Measurements from ENCODE around the gene SERPINA5. TPM values are rescaled to one million over a fixed set of nuclear protein-coding genes. Genes with fewer than 3 reads are reported as not detected.

SERPINA5 gene
- polyA plus RNA-seq, 2 of the 4 experiments (the other 2 are of a cell fraction), result 0.74 to 0.78 TPM

DNA sequence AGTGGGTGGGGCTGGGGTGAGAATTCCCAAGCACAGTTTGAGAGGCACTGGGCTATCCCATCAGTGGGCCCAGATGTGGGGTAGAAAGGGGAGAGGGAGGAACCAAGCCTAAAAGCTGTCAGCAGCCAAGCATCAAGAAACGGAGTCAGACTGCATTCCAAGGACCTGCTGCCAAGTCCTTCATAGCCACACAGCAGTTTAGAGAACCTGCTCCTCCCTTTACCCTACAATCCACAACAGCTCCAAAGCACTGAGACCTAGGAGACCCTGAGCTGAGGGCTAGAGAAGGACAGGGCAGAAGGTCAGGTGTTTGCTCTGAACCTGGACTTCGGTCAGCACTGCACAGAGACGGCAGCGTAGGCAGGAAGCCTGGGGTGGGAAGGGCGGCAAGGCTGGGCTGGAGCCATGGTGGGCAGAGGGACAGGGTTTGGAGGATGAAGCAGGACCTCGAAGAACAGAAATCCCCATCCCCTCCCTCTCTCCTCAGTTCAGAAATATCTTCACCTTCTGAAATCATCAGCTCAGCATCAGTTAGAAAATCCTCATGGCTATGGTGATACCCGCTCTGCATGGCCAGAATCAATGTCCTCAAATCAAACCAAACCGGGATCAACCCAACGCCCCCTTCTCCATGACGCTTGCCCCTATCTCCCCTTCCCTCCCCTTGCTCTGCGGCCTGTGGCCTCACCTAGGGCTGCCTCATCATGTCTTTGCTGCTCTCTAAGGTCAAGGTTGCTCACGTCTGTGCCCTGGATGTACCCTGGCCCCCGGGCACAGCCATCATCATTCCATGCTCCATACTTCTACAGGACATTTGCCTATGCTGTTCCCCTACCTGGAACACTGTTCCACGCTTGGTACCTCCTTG is 32.9 kb upstream of the SERPINA5 start:
- ChIA-PET CTCF (interaction anchor here (0.7 to 3.2 kb wide), 42 partner anchors 9 to 551 kb away, joined by 3 to 70 read pairs (median 4); partner anchors contain the start of genes SERPINA4 and SERPINA5), POLR2A (interaction anchor here (1.1 kb wide), 1 partner anchor 8 kb away, joined by 3 read pairs; no protein-coding TSS in a partner anchor)
- H3K4me1 ChIP-seq, result no peaks in the 10 kb centered on the region
- DNase-seq (ENCODE audit: low read depth in 1 of 2, low spot score in 1 of 2), result no peak
- H3K4me2 ChIP-seq, result no peak overlapping the region
- no peak for TF ChIP-seq RNF2 (IDR thresholded peaks at IDR 0.05; ENCODE audit: borderline replicate concordance, low read depth)
- TF ChIP-seq POLR2AphosphoS2 (conservative IDR thresholded peaks at IDR 0.05; ENCODE audit: low read length), result no peak
- no peaks in the 10 kb centered on the region for H3K9me3 ChIP-seq
- no peak for ATAC-seq
- H3K4me3 ChIP-seq, result no peak overlapping the region
- no peak for FAIRE-seq
- 56% methylated on average over 10 of the region's 14 CpGs for WGBS (ENCODE audit: missing lambda C conversion rate)
- H3K27ac ChIP-seq, result no peak overlapping the region

DNA sequence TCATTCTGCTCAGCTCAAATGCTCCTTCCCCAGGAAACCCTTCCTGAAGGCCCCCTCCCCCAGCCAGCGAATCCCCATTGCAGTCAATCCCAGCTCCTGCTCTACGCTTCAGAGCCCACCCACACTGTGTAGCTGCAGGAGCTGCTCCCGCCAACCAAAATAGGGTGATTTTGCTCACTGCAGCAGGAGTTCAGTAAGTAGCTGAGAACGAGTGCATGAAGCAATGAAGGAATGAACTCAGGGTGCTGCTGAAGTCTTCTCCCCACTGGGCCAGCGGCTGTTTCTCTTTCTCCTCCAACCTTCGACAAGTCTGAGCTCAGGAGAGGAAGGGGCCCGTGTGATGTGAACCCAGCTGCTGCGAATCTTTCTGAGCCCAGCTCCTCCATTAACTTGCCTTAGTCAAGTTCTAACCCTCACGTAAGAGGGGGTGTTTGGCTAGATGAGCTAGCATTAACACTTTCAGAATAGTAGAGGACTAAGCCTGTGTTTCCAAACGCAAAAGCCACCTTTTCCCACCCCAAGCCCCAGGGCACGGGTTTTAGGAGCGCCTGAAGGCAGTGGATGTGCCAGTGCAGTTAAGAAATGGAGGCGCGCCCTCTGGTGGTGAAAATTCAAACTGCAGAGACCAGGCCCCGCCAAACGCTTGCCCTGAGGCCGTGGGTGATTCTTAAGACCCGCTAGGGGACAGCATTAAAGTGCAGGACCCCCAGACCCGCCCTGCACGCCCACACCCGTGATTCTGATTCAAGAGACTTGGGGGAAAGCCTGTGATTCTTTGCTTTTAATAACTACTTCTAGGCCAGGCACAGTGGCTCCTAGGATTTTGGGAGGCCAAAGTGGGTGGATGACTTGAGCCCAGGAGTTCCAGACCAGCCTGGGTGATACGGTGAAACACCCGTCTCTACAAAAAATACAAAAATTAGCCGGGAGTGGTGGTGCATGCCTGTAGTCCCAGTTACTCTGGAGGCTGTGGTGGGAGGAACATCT is 31.9 kb upstream of the SERPINA5 start:
- FAIRE-seq, result no peak
- 23% methylated on average over 21 of the region's 24 CpGs for WGBS (ENCODE audit: missing lambda C conversion rate)

More for the DNA sequence above, 31.9 kb upstream of the SERPINA5 start:
- CTCF ChIA-PET, result interaction anchor here (0.7 to 3.2 kb wide), 47 partner anchors 10 to 550 kb away, joined by 3 to 70 read pairs (median 4); partner anchors contain the start of genes SERPINA3, SERPINA4 and SERPINA5
- no peak overlapping the region for H3K4me3 ChIP-seq
- DNase-seq (ENCODE audit: low read depth in 1 of 2, low spot score in 1 of 2), result peak; percentile 44 to 62
- no peak overlapping the region for H3K4me2 ChIP-seq
- POLR2A ChIA-PET, result interaction anchor here (1.1 kb wide), 1 partner anchor 9 kb away, joined by 3 read pairs; no protein-coding TSS in a partner anchor
- peak; percentile 87 to 98 for ATAC-seq
- TF ChIP-seq ELK1 (IDR thresholded peaks at IDR 0.05; ENCODE audit: low read depth, low read length), result no peak
- no peak for TF ChIP-seq CEBPB (IDR thresholded peaks at IDR 0.05)
- TF ChIP-seq JUNB (IDR thresholded peaks at IDR 0.05), result no peak
- no peak for TF ChIP-seq HOXB13 (CRISPR knock-in tag; IDR thresholded peaks at IDR 0.05; ENCODE audit: low read depth)
- peak; percentile 72; the same call in 2 of the 3 replicates for TF ChIP-seq SMC3 (IDR thresholded peaks at IDR 0.05)
- TF ChIP-seq, protein P1, sequence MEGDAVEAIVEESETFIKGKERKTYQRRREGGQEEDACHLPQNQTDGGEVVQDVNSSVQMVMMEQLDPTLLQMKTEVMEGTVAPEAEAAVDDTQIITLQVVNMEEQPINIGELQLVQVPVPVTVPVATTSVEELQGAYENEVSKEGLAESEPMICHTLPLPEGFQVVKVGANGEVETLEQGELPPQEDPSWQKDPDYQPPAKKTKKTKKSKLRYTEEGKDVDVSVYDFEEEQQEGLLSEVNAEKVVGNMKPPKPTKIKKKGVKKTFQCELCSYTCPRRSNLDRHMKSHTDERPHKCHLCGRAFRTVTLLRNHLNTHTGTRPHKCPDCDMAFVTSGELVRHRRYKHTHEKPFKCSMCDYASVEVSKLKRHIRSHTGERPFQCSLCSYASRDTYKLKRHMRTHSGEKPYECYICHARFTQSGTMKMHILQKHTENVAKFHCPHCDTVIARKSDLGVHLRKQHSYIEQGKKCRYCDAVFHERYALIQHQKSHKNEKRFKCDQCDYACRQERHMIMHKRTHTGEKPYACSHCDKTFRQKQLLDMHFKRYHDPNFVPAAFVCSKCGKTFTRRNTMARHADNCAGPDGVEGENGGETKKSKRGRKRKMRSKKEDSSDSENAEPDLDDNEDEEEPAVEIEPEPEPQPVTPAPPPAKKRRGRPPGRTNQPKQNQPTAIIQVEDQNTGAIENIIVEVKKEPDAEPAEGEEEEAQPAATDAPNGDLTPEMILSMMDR (IDR thresholded peaks at IDR 0.05), result peak; percentile 83
- TF ChIP-seq RAD21 (conservative IDR thresholded peaks at IDR 0.05 in 1 of 2, IDR thresholded peaks at IDR 0.05 in 1 of 2), result peak; percentile 63 to 69
- no peak for TF ChIP-seq BCL3 (IDR thresholded peaks at IDR 0.05)
- TF ChIP-seq CHD4 (IDR thresholded peaks at IDR 0.05; ENCODE audit: borderline replicate concordance), result no peak
- peak overlapping the region; percentile 5 to 65; a peak in 2 of 6 replicates for H3K27ac ChIP-seq
- peaks cover 8% of the 10 kb centered on the region; the same call in 1 of the 3 replicates for H3K9me3 ChIP-seq
- no peaks in the 10 kb centered on the region for H3K4me1 ChIP-seq

All from A549 (cell line).